Mesenchymal stem cell (in vitro differentiated cells and primary cell): Measurements from ENCODE around the gene SGK1.

ENCODE experiments used
- DNase-seq: peaks from one replicate; pipeline ENCODE4 v3.0.0-alpha.2; 2013
- H2AFZ ChIP-seq: one replicate; pipeline ENCODE4 v1.6.1; 2013; ENCODE audit warnings: low read depth, mild to moderate bottlenecking, control low read depth, inconsistent platforms, low read length, moderate library complexity
- H2AK5ac ChIP-seq: 2 replicates; pipeline ENCODE4 v1.6.1; 2013; ENCODE audit warnings: low read length, moderate library complexity, mild to moderate bottlenecking, inconsistent platforms; ENCODE audit not compliant: severe bottlenecking
- H2BK120ac ChIP-seq: one replicate; pipeline ENCODE4 v1.6.1; 2013; ENCODE audit warnings: low read depth, mild to moderate bottlenecking, inconsistent platforms, low read length, moderate library complexity
- H2BK12ac ChIP-seq, 2 experiments: one replicate each; pipeline ENCODE4 v1.6.1; 2013; ENCODE audit warnings: inconsistent platforms in 2 of 2, low read length in 2 of 2, mild to moderate bottlenecking in 2 of 2, moderate library complexity in 2 of 2, control low read depth in 1 of 2
- H2BK15ac ChIP-seq: one replicate; pipeline ENCODE4 v1.6.1; 2013; ENCODE audit warnings: mild to moderate bottlenecking, low read depth, inconsistent platforms; ENCODE audit not compliant: poor library complexity, severe bottlenecking
- H2BK5ac ChIP-seq: 2 replicates; pipeline ENCODE4 v1.6.1; 2013; ENCODE audit warnings: low read depth, mild to moderate bottlenecking, low read length, control low read depth, inconsistent platforms; ENCODE audit not compliant: poor library complexity, severe bottlenecking
- H3K14ac ChIP-seq, 2 experiments: one replicate each; pipeline ENCODE4 v1.6.1; 2013; ENCODE audit warnings: inconsistent platforms in 2 of 2, low read length in 2 of 2, control low read depth in 1 of 2, mild to moderate bottlenecking in 1 of 2, moderate library complexity in 1 of 2
- H3K18ac ChIP-seq, 2 experiments: one replicate each; pipeline ENCODE4 v1.6.1; 2013; ENCODE audit warnings: inconsistent platforms in 2 of 2, low read length in 2 of 2, control low read depth in 1 of 2, low read depth in 1 of 2, mild to moderate bottlenecking in 1 of 2
- H3K23ac ChIP-seq, 2 experiments: one replicate each; pipeline ENCODE4 v1.6.1; 2013; ENCODE audit warnings: inconsistent platforms in 2 of 2, low read length in 2 of 2, mild to moderate bottlenecking in 2 of 2, moderate library complexity in 2 of 2, control low read depth in 1 of 2
- H3K27ac ChIP-seq: 2 replicates; pipeline ENCODE4 v1.5.1; 2013; ENCODE audit warnings: mild to moderate bottlenecking, moderate library complexity, low read length, control low read depth, inconsistent platforms; ENCODE audit not compliant: poor library complexity, severe bottlenecking
- H3K27me3 ChIP-seq, 2 experiments: 2 replicates each; pipeline versions ENCODE4 v1.6.1 to v1.7.0; 2013; ENCODE audit warnings: low read length in 2 of 2, mild to moderate bottlenecking in 2 of 2, moderate library complexity in 2 of 2, control low read depth in 1 of 2, inconsistent platforms in 1 of 2; ENCODE audit not compliant: control insufficient read depth in 1 of 2, insufficient read depth in 1 of 2
- H3K36me3 ChIP-seq, 2 experiments: 2 replicates each; pipeline versions ENCODE4 v1.6.1 to v1.7.0; 2013; ENCODE audit warnings: low read length in 2 of 2, control low read depth in 1 of 2, inconsistent platforms in 1 of 2, low read depth in 1 of 2, mild to moderate bottlenecking in 1 of 2; ENCODE audit not compliant: insufficient read depth in 2 of 2, control insufficient read depth in 1 of 2
- H3K4ac ChIP-seq, 2 experiments: one replicate each; pipeline ENCODE4 v1.6.1; 2013; ENCODE audit warnings: inconsistent platforms in 2 of 2, low read length in 2 of 2, mild to moderate bottlenecking in 2 of 2, moderate library complexity in 2 of 2, control low read depth in 1 of 2, low read depth in 1 of 2
- H3K4me1 ChIP-seq: 2 replicates; pipeline ENCODE4 v1.6.1; 2013; ENCODE audit warnings: low read depth, low read length, control low read depth; ENCODE audit not compliant: control insufficient read depth, insufficient read depth
- H3K4me2 ChIP-seq: 2 replicates; pipeline ENCODE4 v1.6.1; 2013; ENCODE audit warnings: low read length, mild to moderate bottlenecking, inconsistent platforms; ENCODE audit not compliant: poor library complexity, severe bottlenecking
- H3K4me3 ChIP-seq, 2 experiments: 2 replicates each; pipeline versions ENCODE4 v1.5.1 to v1.7.0; 2013; ENCODE audit warnings: low read length in 2 of 2, mild to moderate bottlenecking in 2 of 2, control low read depth in 1 of 2, low read depth in 1 of 2; ENCODE audit not compliant: insufficient read depth in 1 of 2
- H3K79me1 ChIP-seq: replicated peaks from 2 replicates; pipeline ENCODE4 v1.6.1; 2013; ENCODE audit warnings: mild to moderate bottlenecking, control low read depth, low read length, inconsistent platforms; ENCODE audit not compliant: poor library complexity, severe bottlenecking
- H3K9ac ChIP-seq: 2 replicates; pipeline ENCODE4 v1.7.0; 2013; ENCODE audit warnings: mild to moderate bottlenecking, low read length, moderate library complexity
- H3K9me3 ChIP-seq: 2 replicates; pipeline ENCODE4 v1.7.0; 2013; ENCODE audit warnings: mild to moderate bottlenecking, low read length; ENCODE audit not compliant: control insufficient read depth
- H4K8ac ChIP-seq: one replicate; pipeline ENCODE4 v1.6.1; 2013; ENCODE audit warnings: inconsistent platforms, mild to moderate bottlenecking, low read length, moderate library complexity
- H4K91ac ChIP-seq: one replicate; pipeline ENCODE4 v1.6.1; 2013; ENCODE audit warnings: mild to moderate bottlenecking, low read length, inconsistent platforms
- WGBS: methylation state at CpG from one replicate; pipeline ENCODE4 v1.1.7; 2013; ENCODE audit warnings: mixed read lengths; 5-methylcytosine and 5-hydroxymethylcytosine counted together

SGK1 gene

GRCh38 chr6:134351615-134352474 lies 33.9 kb upstream of the SGK1 start:
- Histone ChIP-seq H3K4me3 (no peak overlapping the region), H4K91ac (no peak overlapping the region), H3K4ac (no peak overlapping the region), H3K18ac (no peak overlapping the region), H3K23ac (no peak overlapping the region), H2BK120ac (no peak overlapping the region), H3K79me1 (no peaks in the 10 kb centered on the region), H2BK12ac (no peak overlapping the region), H3K36me3 (no peaks in the 10 kb centered on the region), H3K9me3 (no peaks in the 10 kb centered on the region), H2BK5ac (no peak overlapping the region), H3K27me3 (no peaks in the 10 kb centered on the region), H2BK15ac (no peak overlapping the region), H4K8ac (no peak overlapping the region), H2AFZ (no peak overlapping the region), H2AK5ac (peak overlapping the region; percentile 1), H3K4me1 (peaks cover 12% of the 10 kb centered on the region), H3K14ac (no peak overlapping the region), H3K9ac (no peak overlapping the region), H3K4me2 (no peak overlapping the region), H3K27ac (no peak overlapping the region)
- WGBS = 88% methylated on average over 7 of the region's 7 CpGs
- peak; percentile 34 for DNase-seq

GRCh38 chr6:134347885-134348805 lies 30.2 kb upstream of the SGK1 start:
- Histone ChIP-seq H3K23ac (no peak overlapping the region), H3K27me3 (no peaks in the 10 kb centered on the region), H2BK120ac (no peak overlapping the region), H2BK12ac (no peak overlapping the region), H3K9ac (peak overlapping the region; percentile 34), H3K4me2 (peak overlapping the region; percentile 3), H3K79me1 (no peaks in the 10 kb centered on the region), H3K14ac (no peak overlapping the region), H2AFZ (no peak overlapping the region), H3K4ac (no peak overlapping the region), H2BK5ac (no peak overlapping the region), H3K4me1 (peaks cover 12% of the 10 kb centered on the region), H2BK15ac (no peak overlapping the region), H3K36me3 (no peaks in the 10 kb centered on the region), H3K9me3 (no peaks in the 10 kb centered on the region), H3K4me3 (peak overlapping the region in 1 of 2 experiments; percentile 38), H2AK5ac (peak overlapping the region; percentile 87), H3K18ac (peak overlapping the region in 1 of 2 experiments; percentile 11), H3K27ac (peak overlapping the region; percentile 78), H4K8ac (no peak overlapping the region), H4K91ac (no peak overlapping the region)
- 90% methylated on average over 22 of the region's 22 CpGs for WGBS
- DNase-seq = peak; percentile 72

DNA sequence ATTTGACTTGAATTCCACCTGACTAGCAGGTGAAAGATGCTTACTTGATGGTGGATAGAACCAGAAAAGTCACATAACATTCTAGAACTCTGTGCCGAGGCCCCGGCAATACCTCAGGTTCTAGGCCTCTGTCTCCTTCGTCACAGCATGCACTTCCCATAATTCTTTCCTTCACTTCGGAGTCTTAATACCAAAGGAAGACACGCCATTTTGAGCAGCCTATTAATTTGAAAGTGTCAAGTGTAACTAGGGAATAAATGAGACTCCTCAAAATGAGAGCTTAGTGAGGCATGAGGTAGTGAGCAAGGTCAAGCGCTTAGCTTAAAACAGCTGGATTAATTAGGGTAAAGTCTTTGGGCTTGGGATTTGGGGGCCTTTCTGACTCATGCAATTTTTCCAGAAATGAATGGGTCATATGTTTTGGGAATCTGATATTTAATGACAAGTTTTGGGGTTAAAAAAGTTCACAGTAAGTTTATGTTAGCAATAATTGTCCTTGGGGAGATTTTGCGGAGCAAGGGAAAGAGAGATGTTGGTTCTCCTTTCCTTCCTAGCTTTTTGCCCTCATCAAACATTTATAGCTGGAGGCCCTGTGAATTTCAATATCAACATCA lies 29.1 kb upstream of the SGK1 start:
- Histone ChIP-seq H3K4ac (no peak overlapping the region), H3K23ac (no peak overlapping the region), H3K18ac (peak overlapping the region in 1 of 2 experiments; percentile 4), H4K8ac (no peak overlapping the region), H3K4me3 (no peak overlapping the region), H2BK120ac (no peak overlapping the region), H3K27ac (no peak overlapping the region), H3K36me3 (no peaks in the 10 kb centered on the region), H3K9ac (no peak overlapping the region), H2BK15ac (no peak overlapping the region), H3K14ac (no peak overlapping the region), H2AK5ac (peak overlapping the region; percentile 90), H2BK12ac (no peak overlapping the region), H3K27me3 (no peaks in the 10 kb centered on the region), H3K9me3 (no peaks in the 10 kb centered on the region), H4K91ac (no peak overlapping the region), H2BK5ac (no peak overlapping the region), H3K4me1 (peaks cover 10% of the 10 kb centered on the region), H3K4me2 (no peak overlapping the region), H3K79me1 (no peaks in the 10 kb centered on the region), H2AFZ (no peak overlapping the region)
- no peak for DNase-seq
- 94% methylated on average over 7 of the region's 7 CpGs for WGBS
